ENCODE measurements around the gene PADI1. TPM values are rescaled to one million over a fixed set of nuclear protein-coding genes. Genes with fewer than 3 reads are reported as not detected.

Gene PADI1
- total and polyA plus RNA-seq, 2 donors (not counting 1 experiment from before 2014, with no cell fraction given): not detected

GRCh38 chr1:17217607-17218006 lies 12.7 kb downstream of the PADI1 start:
- H3K79me2 ChIP-seq (ENCODE audit: control insufficient read depth, insufficient read depth, low read length): no peaks in the 10 kb centered on the region
- H3K27me3 Mint-ChIP-seq: peaks cover 41% of the 10 kb centered on the region
- H3K27ac Mint-ChIP-seq: no peak overlapping the region
- no peak overlapping the region for H2AFZ ChIP-seq (ENCODE audit: insufficient read depth, low read depth, low read length, poor library complexity, severe bottlenecking)
- no peaks in the 10 kb centered on the region for H3K9me3 ChIP-seq (ENCODE audit: control extremely low read depth in 1 of 3, control insufficient read depth in 2 of 3, insufficient read depth in 1 of 3, low read length in 2 of 3)
- POLR2A ChIA-PET: no interaction called here
- H3K4me3 Mint-ChIP-seq: no peak overlapping the region
- 100% methylated on average over 1 of the region's 3 CpGs for WGBS (ENCODE audit: insufficient coverage)
- DNase-seq (no peak), ATAC-seq (ENCODE audit: low read depth) (no peak)
- H3K4me2 ChIP-seq (replicated peaks; ENCODE audit: low read depth, low read length, poor library complexity, severe bottlenecking): no peak overlapping the region
- no peak overlapping the region for H3K9ac ChIP-seq (ENCODE audit: low read length)
- TF ChIP-seq CTCF (IDR thresholded peaks at IDR 0.05) (no peak), EZH2 (IDR thresholded peaks at IDR 0.05; ENCODE audit: borderline replicate concordance, insufficient read depth, low read depth, low read length, poor library complexity, severe bottlenecking) (no peak)
- CTCF ChIA-PET: no interaction called here
- no peak overlapping the region for H3K27ac ChIP-seq (ENCODE audit: low read length in 2 of 2)
- no peaks in the 10 kb centered on the region for H3K9me3 Mint-ChIP-seq (ENCODE audit: insufficient read depth)
- no peaks in the 10 kb centered on the region for H4K20me1 ChIP-seq (ENCODE audit: control insufficient read depth, insufficient read depth, low read length, poor library complexity, severe bottlenecking)
- H3K4me1 ChIP-seq (ENCODE audit: control insufficient read depth in 2 of 2, insufficient read depth in 2 of 2, low read length in 2 of 2): peaks cover 9 to 12% of the 10 kb centered on the region in 2 donors
- H3K4me3 ChIP-seq (ENCODE audit: control extremely low read depth in 1 of 5, extremely low read depth in 1 of 5, insufficient read depth in 1 of 5, low read depth in 2 of 5, low read length in 4 of 5): no peak overlapping the region
- intact Hi-C loops (cut with micrococcal nuclease): no loop called here
- peaks cover 14% of the 10 kb centered on the region for H3K4me1 Mint-ChIP-seq
- no peaks in the 10 kb centered on the region for H3K36me3 ChIP-seq (replicated peaks in 1 of 2; ENCODE audit: control extremely low read depth in 1 of 2, control insufficient read depth in 1 of 2, extremely low read depth in 1 of 2, insufficient read depth in 2 of 2, low read length in 1 of 2)
- peaks cover 0 to 23% (median 4%) of the 10 kb centered on the region in 4 experiments for H3K27me3 ChIP-seq (replicated peaks in 1 of 4; ENCODE audit: control extremely low read depth in 1 of 4, control insufficient read depth in 3 of 4, insufficient read depth in 4 of 4, low read length in 3 of 4)

GRCh38 chr1:17218939-17219338 lies 14.0 kb downstream of the PADI1 start:
- Histone ChIP-seq H3K4me1 (ENCODE audit: control insufficient read depth in 2 of 2, insufficient read depth in 2 of 2, low read length in 2 of 2) (peaks cover 4 to 9% of the 10 kb centered on the region in 2 donors), H3K27ac (ENCODE audit: low read length in 2 of 2) (no peak overlapping the region), H3K4me2 (replicated peaks; ENCODE audit: low read depth, low read length, poor library complexity, severe bottlenecking) (no peak overlapping the region), H3K36me3 (replicated peaks in 1 of 2; ENCODE audit: control extremely low read depth in 1 of 2, control insufficient read depth in 1 of 2, extremely low read depth in 1 of 2, insufficient read depth in 2 of 2, low read length in 1 of 2) (no peaks in the 10 kb centered on the region), H3K9me3 (ENCODE audit: control extremely low read depth in 1 of 3, control insufficient read depth in 2 of 3, insufficient read depth in 1 of 3, low read length in 2 of 3) (no peaks in the 10 kb centered on the region), H3K79me2 (ENCODE audit: control insufficient read depth, insufficient read depth, low read length) (no peaks in the 10 kb centered on the region), H3K9ac (ENCODE audit: low read length) (no peak overlapping the region), H4K20me1 (ENCODE audit: control insufficient read depth, insufficient read depth, low read length, poor library complexity, severe bottlenecking) (no peaks in the 10 kb centered on the region), H2AFZ (ENCODE audit: insufficient read depth, low read depth, low read length, poor library complexity, severe bottlenecking) (no peak overlapping the region), H3K4me3 (ENCODE audit: control extremely low read depth in 1 of 5, extremely low read depth in 1 of 5, insufficient read depth in 1 of 5, low read depth in 2 of 5, low read length in 4 of 5) (no peak overlapping the region), H3K27me3 (replicated peaks in 1 of 4; ENCODE audit: control extremely low read depth in 1 of 4, control insufficient read depth in 3 of 4, insufficient read depth in 4 of 4, low read length in 3 of 4) (peaks cover 0 to 11% (median 1%) of the 10 kb centered on the region in 4 experiments)
- ChIA-PET POLR2A (interaction anchor here (1.0 kb wide), 1 partner anchor 12 kb away, joined by 3 read pairs; no protein-coding TSS in a partner anchor), CTCF (no interaction called here)
- ATAC-seq (ENCODE audit: low read depth) (no peak), DNase-seq (no peak)
- Mint-ChIP-seq H3K27me3 (peaks cover 28% of the 10 kb centered on the region), H3K4me1 (peaks cover 5% of the 10 kb centered on the region), H3K27ac (no peak overlapping the region), H3K9me3 (ENCODE audit: insufficient read depth) (no peaks in the 10 kb centered on the region), H3K4me3 (no peak overlapping the region)
- intact Hi-C loops (cut with micrococcal nuclease): no loop called here
- TF ChIP-seq CTCF (IDR thresholded peaks at IDR 0.05) (no peak), EZH2 (IDR thresholded peaks at IDR 0.05; ENCODE audit: borderline replicate concordance, insufficient read depth, low read depth, low read length, poor library complexity, severe bottlenecking) (no peak)
- WGBS (ENCODE audit: insufficient coverage): 85% methylated on average over 7 of the region's 7 CpGs

All from B cell (primary cell).